HuH-7 (cell line): ENCODE results near the gene ARHGAP28.
"Not testable (repeated sequence)": the region's sequence is repeated elsewhere in the genome, so short reads cannot be mapped to it uniquely, and the experiment has no call there.

ENCODE experiments used
- DNase-seq: peaks from one replicate; pipeline ENCODE4 v3.0.0; 2011; ENCODE audit warnings: low spot score

Gene ARHGAP28

DNA sequence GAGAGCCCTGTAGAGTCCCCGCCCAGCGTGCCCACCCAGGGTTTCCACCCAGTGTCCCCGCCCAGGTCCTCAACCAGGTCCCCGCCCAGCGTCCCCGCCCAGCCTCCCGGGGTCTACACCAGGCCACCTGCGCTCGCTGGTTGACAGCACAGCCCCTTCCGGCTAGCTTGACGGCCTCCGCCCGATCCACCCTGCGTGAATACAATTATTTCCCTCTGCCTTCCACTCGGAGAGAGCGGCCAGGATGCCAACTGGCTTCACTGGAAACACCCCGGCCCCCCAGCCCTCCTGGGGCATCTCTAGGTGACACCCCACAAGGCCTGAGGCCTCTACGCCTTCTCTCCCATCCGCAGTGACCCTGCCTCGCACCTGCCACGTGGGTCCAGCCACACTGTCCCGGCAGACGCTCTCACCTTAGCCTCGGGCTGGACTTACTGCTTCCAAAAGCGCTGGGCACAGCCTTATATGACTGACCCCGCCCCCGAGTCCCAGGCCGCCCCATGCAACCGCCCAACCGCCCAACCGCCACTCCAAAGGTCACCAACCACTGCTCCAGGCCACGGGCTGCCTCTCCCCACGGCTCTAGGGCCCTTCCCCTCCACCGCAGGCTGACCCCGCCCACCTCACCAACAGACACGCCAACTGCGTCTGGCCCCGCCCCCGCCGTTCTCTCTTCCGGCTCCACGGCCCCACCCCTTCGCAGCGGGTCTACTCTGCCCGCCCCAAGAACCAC lies 200.0 kb downstream of the ARHGAP28 start:
- DNase-seq, result no peak

DNA sequence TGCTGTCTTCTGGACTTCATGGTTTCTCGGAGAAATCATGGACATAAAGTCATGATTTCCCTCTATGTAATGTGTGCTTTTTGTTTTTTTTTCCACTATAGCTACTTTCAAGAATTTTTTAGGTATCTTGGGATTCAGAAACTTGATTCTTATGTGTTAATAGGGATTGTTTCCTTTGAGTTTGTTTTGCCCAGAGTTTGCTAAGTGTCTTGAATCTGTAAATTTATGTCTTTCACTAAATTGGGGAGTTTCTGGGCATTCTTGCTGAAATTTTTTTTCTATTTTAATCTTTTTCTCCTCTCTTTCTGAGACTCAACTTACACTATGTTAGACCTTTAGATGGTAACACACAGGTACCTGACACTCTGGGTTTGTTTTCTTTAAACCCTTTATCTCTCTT lies 205.3 kb downstream of the ARHGAP28 start:
- DNase-seq, result no peak

DNA sequence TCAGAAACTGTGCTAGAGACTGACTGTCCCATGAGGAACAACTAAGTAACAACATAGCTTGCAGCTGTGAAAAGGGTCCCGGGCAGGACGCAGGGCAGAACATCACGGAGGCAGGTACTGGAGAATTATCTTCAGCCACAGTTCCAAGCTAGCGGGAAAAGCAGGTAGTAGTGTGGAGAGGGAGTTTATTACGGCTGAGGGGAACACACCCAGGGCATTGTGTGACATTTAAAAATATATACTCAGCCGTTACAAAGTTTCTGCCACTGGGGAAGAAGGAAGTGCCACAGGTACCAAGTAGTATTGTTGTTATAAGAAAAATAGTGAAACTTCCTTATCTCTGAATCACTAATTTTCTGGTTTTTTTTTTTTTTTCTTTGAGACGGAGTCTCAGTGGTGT lies 208.5 kb downstream of the ARHGAP28 start:
- DNase-seq, result no peak

GRCh38 chr18:6938403-6938802 lies 208.9 kb downstream of the ARHGAP28 start:
- not testable (repeated sequence) for DNase-seq

GRCh38 chr18:6939972-6940371 lies 210.5 kb downstream of the ARHGAP28 start:
- no peak for DNase-seq

GRCh38 chr18:6940451-6940850 lies 210.9 kb downstream of the ARHGAP28 start:
- no peak for DNase-seq

DNA sequence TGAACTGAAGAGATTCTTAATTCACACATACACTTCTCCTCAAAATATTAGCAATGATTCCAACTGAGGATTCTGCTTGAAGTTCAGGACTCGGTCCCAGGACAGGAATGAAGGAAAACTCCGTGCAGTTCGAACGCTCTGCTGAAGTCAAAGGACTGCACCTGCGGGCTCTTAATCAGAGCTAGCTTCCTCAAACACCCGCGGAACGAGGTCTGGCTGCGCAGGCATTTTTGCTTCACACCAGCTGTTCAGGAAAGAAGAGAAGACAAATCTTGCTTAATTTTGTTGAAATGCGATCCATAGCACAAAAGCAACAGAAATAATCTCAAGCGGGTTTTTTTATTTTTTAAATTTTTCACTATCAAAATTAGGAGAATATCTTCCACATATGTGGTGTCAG lies 212.5 kb downstream of the ARHGAP28 start:
- DNase-seq, result no peak

- DNase-seq, result no peak
Measured at GRCh38 chr18:6942742-6943141, 213.2 kb downstream of the ARHGAP28 start.

DNA sequence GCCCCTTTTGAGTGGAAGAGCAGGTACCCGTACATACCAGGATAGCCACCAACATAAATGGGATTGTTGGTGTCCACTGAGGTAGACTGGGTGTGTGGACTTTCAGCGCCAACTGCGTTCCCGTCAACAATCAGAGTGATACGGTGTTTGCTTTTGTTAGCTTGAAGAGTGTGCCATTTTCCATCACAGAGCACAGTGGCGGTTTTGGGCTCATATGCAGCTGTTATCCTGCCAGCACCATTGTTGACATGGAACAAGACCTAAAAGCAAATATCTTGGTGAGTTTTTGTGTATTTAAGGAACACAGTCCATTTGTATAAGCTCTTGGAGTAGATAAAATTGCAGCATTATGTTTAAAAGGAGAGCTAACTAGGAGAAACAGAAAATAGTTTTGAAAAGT lies 213.6 kb downstream of the ARHGAP28 start:
- no peak for DNase-seq

GRCh38 chr18:6947338-6948030 lies 218.0 kb downstream of the ARHGAP28 start:
- DNase-seq, result no peak

- DNase-seq, result no peak
Measured at GRCh38 chr18:6948281-6949055, 219.0 kb downstream of the ARHGAP28 start.

- DNase-seq, result no peak
Measured at GRCh38 chr18:6949800-6950586, 220.5 kb downstream of the ARHGAP28 start.

- DNase-seq, result no peak
Measured at GRCh38 chr18:6950641-6951040, 221.1 kb downstream of the ARHGAP28 start.

- DNase-seq, result no peak
Measured at GRCh38 chr18:6951336-6952090, 222.0 kb downstream of the ARHGAP28 start.

DNA sequence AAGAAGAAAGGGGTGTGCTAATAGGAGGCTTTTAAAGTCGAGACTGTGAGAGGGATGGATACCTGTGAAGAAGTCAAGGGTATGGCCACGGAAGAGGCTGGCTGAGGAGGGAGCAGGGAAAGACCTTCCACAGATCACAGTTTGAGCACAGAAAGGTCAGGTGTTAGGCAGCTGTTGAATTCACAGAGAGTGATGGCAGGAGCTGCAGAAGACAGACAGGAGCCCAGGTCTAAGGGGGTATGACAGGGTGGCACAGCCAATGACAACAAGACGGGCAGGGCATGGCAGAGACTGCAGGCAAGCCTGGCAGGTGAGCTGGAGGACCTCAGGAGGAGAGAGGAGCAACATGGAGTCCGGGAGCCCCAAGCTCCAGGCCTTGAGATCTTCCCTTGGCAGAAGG lies 225.0 kb downstream of the ARHGAP28 start:
- no peak for DNase-seq

- no peak for DNase-seq
Measured at GRCh38 chr18:6955304-6955703, 225.8 kb downstream of the ARHGAP28 start.

GRCh38 chr18:6956495-6956894 lies 227.0 kb downstream of the ARHGAP28 start:
- no peak for DNase-seq

DNA sequence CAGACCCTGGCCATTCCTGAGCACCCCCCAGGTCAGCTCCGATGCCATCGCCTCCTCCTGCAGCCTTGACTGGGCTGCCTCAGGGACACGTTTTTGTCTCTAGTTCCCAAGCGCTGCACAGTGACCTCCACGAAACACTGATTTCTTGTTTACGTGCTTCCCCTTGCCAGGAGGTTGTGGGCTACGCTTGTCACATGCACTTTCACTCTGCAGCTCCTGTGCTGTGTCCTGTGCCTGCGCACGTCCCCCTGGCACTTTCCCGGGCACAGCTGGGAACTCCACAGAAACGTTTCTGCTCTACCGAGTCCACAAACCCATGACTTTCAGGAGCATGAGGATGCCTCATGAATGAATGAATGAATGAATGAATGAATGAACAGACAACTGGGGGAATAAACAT lies 227.5 kb downstream of the ARHGAP28 start:
- no peak for DNase-seq

- no peak for DNase-seq
Measured at GRCh38 chr18:6959110-6959509, 229.6 kb downstream of the ARHGAP28 start.

GRCh38 chr18:6960124-6960523 lies 230.6 kb downstream of the ARHGAP28 start:
- DNase-seq, result no peak

DNA sequence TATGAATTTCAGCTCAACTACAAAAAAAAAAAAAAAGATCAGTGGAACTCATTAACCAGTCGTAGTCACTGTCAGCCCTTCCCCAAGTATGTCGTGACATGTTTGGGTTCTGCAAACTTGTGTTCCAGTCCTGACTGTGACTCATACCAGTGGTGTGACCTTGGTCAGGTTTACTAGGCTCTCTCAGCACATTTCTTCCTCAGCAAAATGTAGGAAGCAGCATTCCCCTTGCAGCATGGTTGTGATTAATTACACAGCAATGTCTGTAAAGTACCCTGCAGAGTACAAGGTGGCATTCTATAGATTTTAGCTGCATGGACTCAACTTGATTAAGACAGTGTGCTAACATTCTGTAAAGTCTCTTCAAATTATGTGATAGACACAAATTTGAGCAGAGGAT lies 231.1 kb downstream of the ARHGAP28 start:
- no peak for DNase-seq
